Hepatocyte (in vitro differentiated cells): ENCODE data around the gene FGFBP1.

Experiments used
- CTCF ChIP-seq: fragments of 200-600 bp; sonication (generic); IDR thresholded peaks from 2 replicates; pipeline ENCODE4 v1.5.1; 2016; ENCODE audit warnings: antibody characterized with exemption, mild to moderate bottlenecking; ENCODE audit not compliant: poor library complexity
- EZH2phosphoT487 ChIP-seq: fragments of 200-600 bp; sonication (generic); IDR thresholded peaks from one replicate; pipeline ENCODE4 v1.6.1; 2018; ENCODE audit warnings: antibody characterized with exemption, mild to moderate bottlenecking, low read depth, moderate library complexity; ENCODE audit not compliant: unreplicated experiment, severe bottlenecking

- TF ChIP-seq EZH2phosphoT487 (no peak), CTCF (no peak)
Observed at GRCh38 chr4:15934259-15934658, 4.3 kb downstream of the FGFBP1 start.
